Left ventricle myocardium inferior (tissue), 1 donor: ENCODE measurements around the gene SDK1. TPM values are rescaled to one million over a fixed set of nuclear protein-coding genes. Genes with fewer than 3 reads are reported as not detected.

ENCODE experiments used
- DNase-seq: peaks from one replicate; pipeline ENCODE4 v3.0.0-alpha.2; 2020
- H3K27ac ChIP-seq: fragments of 200-600 bp; replicated peaks from 2 replicates; pipeline ENCODE4 v1.8.0; 2021
- H3K27me3 ChIP-seq: fragments of 200-600 bp; 2 replicates; pipeline ENCODE4 v1.8.0; 2021; ENCODE audit warnings: low read depth
- H3K36me3 ChIP-seq: fragments of 200-600 bp; 2 replicates; pipeline ENCODE4 v1.8.0; 2021
- H3K4me1 ChIP-seq: fragments of 200-600 bp; 2 replicates; pipeline ENCODE4 v1.8.0; 2021
- H3K4me3 ChIP-seq: fragments of 200-600 bp; 2 replicates; pipeline ENCODE4 v1.8.0; 2021; ENCODE audit warnings: mild to moderate bottlenecking, moderate library complexity
- H3K9me3 ChIP-seq: fragments of 200-600 bp; replicated peaks from 2 replicates; pipeline ENCODE4 v1.8.0; 2021
- CTCF ChIP-seq: fragments of 200-600 bp; IDR thresholded peaks from 2 replicates; pipeline ENCODE4 v1.8.0; 2021; ENCODE audit warnings: antibody characterized with exemption, mild to moderate bottlenecking, borderline replicate concordance
- intact Hi-C: fragments of 100-400 bp; cut with micrococcal nuclease; formaldehyde crosslinking; loops from one replicate; pipeline ENCODE4 v1.11.0; 2022
- total RNA-seq: library from RNA; stranded (reverse); fragmentation: NEBNext Ultra II Directional; extraction: Animal tissue kit (Norgen Biotek cat#: 25700); gene quantifications from one replicate; pipeline ENCODE4 v1.2.1, GENCODE V29; 2021
- donor health status: DM: no; HTN: yes; CAD: no; lungs with severe emphysema.

SDK1 gene
- total RNA-seq, 1 donor from 2014 or later = 1.3 TPM

- H3K4me1 ChIP-seq = no peaks in the 10 kb centered on the region
- no peak overlapping the region for H3K4me3 ChIP-seq
- no peak overlapping the region for H3K27ac ChIP-seq
- H3K36me3 ChIP-seq = no peaks in the 10 kb centered on the region
- intact Hi-C loops = no loop called here
- H3K27me3 ChIP-seq = peaks cover 3% of the 10 kb centered on the region
- no peak for DNase-seq
- TF ChIP-seq CTCF = no peak
- no peaks in the 10 kb centered on the region for H3K9me3 ChIP-seq
Observed at GRCh38 chr7:4074994-4075393, 773.9 kb downstream of the SDK1 start.

GRCh38 chr7:4076701-4077294 is 775.7 kb downstream of the SDK1 start:
- H3K27me3 ChIP-seq = peaks cover 3% of the 10 kb centered on the region
- H3K4me1 ChIP-seq = no peaks in the 10 kb centered on the region
- no peaks in the 10 kb centered on the region for H3K9me3 ChIP-seq
- H3K27ac ChIP-seq = no peak overlapping the region
- no peak overlapping the region for H3K4me3 ChIP-seq
- H3K36me3 ChIP-seq = no peaks in the 10 kb centered on the region
- no peak for TF ChIP-seq CTCF
- DNase-seq = no peak
- intact Hi-C loops = no loop called here

GRCh38 chr7:4077980-4078379 is 776.9 kb downstream of the SDK1 start:
- Histone ChIP-seq H3K4me1 (no peaks in the 10 kb centered on the region), H3K27me3 (peaks cover 3% of the 10 kb centered on the region), H3K4me3 (no peak overlapping the region), H3K9me3 (no peaks in the 10 kb centered on the region), H3K27ac (no peak overlapping the region), H3K36me3 (no peaks in the 10 kb centered on the region)
- no peak for DNase-seq
- intact Hi-C loops = no loop called here
- no peak for TF ChIP-seq CTCF

- no peak for DNase-seq
- no peak for TF ChIP-seq CTCF
- intact Hi-C loops = no loop called here
Observed at GRCh38 chr7:4078580-4078979, 777.5 kb downstream of the SDK1 start.

GRCh38 chr7:4079366-4079765 is 778.3 kb downstream of the SDK1 start:
- Histone ChIP-seq H3K4me3 (no peak overlapping the region), H3K27ac (no peak overlapping the region), H3K4me1 (no peaks in the 10 kb centered on the region), H3K36me3 (no peaks in the 10 kb centered on the region), H3K27me3 (peaks cover 3% of the 10 kb centered on the region), H3K9me3 (no peaks in the 10 kb centered on the region)
- intact Hi-C loops = no loop called here
- DNase-seq = no peak
- TF ChIP-seq CTCF = no peak

More at GRCh38 chr7:4078580-4078979, 777.5 kb downstream of the SDK1 start:
- no peak overlapping the region for H3K27ac ChIP-seq
- no peaks in the 10 kb centered on the region for H3K9me3 ChIP-seq
- no peak overlapping the region for H3K4me3 ChIP-seq
- no peaks in the 10 kb centered on the region for H3K4me1 ChIP-seq
- H3K36me3 ChIP-seq = no peaks in the 10 kb centered on the region
- peaks cover 3% of the 10 kb centered on the region for H3K27me3 ChIP-seq
